Psoas muscle (tissue), 8 donors: Measurements from ENCODE around the gene PRDX2. TPM values are rescaled to one million over a fixed set of nuclear protein-coding genes. Genes with fewer than 3 reads are reported as not detected.

ENCODE experiments used
- ATAC-seq, 4 donors: fragments of 200-7000 bp; cut with Tn5 transposase; one replicate each; pipeline ENCODE4 v1.9.1; 2020; ENCODE audit warnings: moderate library complexity in 3 of 4, mild to moderate bottlenecking in 2 of 4
- DNase-seq, 2 donors: peaks; one replicate each; pipeline ENCODE4 v3.0.0-alpha.2; 2020
- H3K27ac ChIP-seq: fragments of 200-600 bp; one replicate; pipeline ENCODE4 v1.8.0; 2022
- H3K27me3 ChIP-seq, 3 donors: fragments of 200-600 bp in 1 of 3; one replicate each; pipeline versions ENCODE4 v1.6.1 to v1.8.0; 2013 to 2022; ENCODE audit warnings: low read length in 2 of 3, mild to moderate bottlenecking in 2 of 3, moderate library complexity in 1 of 3; ENCODE audit not compliant: insufficient read depth in 3 of 3
- H3K36me3 ChIP-seq, 2 donors: fragments of 200-600 bp in 1 of 2; one replicate each; pipeline versions ENCODE4 v1.6.1 to v1.8.0; 2013 to 2022; ENCODE audit warnings: low read depth in 1 of 2, mild to moderate bottlenecking in 1 of 2, moderate library complexity in 1 of 2; ENCODE audit not compliant: insufficient read depth in 1 of 2
- H3K4me1 ChIP-seq: fragments of 200-600 bp; one replicate; pipeline ENCODE4 v1.8.0; 2022
- H3K4me3 ChIP-seq: fragments of 200-600 bp; one replicate; pipeline ENCODE4 v1.8.0; 2022; ENCODE audit warnings: mild to moderate bottlenecking
- H3K9me3 ChIP-seq: fragments of 200-600 bp; one replicate; pipeline ENCODE4 v1.8.0; 2022
- CTCF ChIP-seq: fragments of 200-600 bp; IDR thresholded peaks from one replicate; pipeline ENCODE4 v1.8.0; 2022; ENCODE audit warnings: antibody characterized with exemption
- WGBS, 3 donors: extraction: QIAGEN DNeasy Blood & Tissue Kit; methylation state at CpG; one replicate each; pipeline versions ENCODE4 v1.1.6 to v1.1.7; 2013; 5-methylcytosine and 5-hydroxymethylcytosine counted together
- intact Hi-C, 2 donors: fragments of 100-400 bp; cut with DNase I; formaldehyde crosslinking; loops; one replicate each; pipeline versions ENCODE4 v1.11.0 to v1.14.2; 2022
- polyA plus RNA-seq, 3 donors: library from polyadenylated mRNA; stranded (reverse); fragments of 200-250 nt; gene quantifications; one replicate each; pipeline ENCODE4 v1.2.3, GENCODE V29; 2013
- total RNA-seq, 4 donors: library from RNA; stranded (reverse); fragmentation: NEBNext Ultra II Directional in 2 of 4; extraction: Animal tissue kit (Norgen Biotek cat#: 25700) in 2 of 4; gene quantifications; one replicate each; pipeline versions ENCODE4 v1.2.1 to v1.2.4, GENCODE V29; 2021 to 2023
- donor health status: healthy with polysubstance abuse.
- donor health status: DM: no; HTN: no; CAD: no; lungs with moderate emphysema.
- donor health status: Bipolar disorder and iron deficiency.
- donor health status: healthy.
- donor health status: DM: yes; HTN: yes; CAD: no.
- donor health status: DM: no; HTN: no; CAD: no.
- donor health status: DM: no; HTN: no; CAD: no.
- donor health status: DM: yes; HTN: yes; CAD: no.

Gene PRDX2
- total and polyA plus RNA-seq, 7 donors: 273 to 535 (median 396) TPM

DNA sequence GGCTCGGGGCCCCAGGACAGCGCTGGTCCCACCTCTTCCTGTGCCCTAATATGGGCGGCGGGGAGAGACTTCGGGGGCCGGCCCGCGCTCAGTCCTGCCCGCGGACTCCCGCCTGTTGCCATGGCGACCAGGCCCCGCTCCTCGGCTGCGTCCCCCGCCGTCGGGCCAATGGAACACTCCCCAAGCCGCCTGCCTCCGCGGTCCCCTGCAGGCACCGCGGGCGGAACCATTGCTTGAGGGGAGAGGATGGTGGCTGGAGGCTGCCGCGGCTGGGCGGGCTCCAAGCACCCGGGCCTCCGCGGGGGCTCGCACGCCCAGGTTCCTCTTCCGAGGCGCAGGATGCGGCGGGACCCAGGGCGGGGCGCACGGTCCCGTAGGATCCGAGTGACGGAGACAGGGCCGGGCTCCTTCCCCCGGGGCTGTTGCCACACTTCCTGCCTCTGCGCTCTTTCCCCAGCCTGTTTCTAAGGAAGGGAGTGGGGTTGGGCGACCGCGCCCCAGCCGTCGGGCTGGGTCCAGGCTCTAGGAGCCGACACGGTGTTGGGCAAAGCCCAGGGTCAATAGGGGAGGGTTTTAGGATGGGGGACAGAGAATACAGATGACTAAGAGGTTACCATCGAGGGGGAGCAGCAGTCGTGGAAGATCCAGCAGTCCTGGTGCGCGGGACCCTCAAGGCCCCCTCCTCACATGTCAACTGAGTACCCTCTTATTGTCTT is 11.5 kb downstream of the PRDX2 start:
- Histone ChIP-seq H3K27me3 (no peaks in the 10 kb centered on the region), H3K4me1 (peaks cover 29% of the 10 kb centered on the region), H3K36me3 (no peaks in the 10 kb centered on the region), H3K9me3 (no peaks in the 10 kb centered on the region), H3K27ac (peak overlapping the region; percentile 99), H3K4me3 (peak overlapping the region; percentile 99)
- ATAC-seq (peak; percentile 38 to 53 (median 48)), DNase-seq (peak; percentile 98)
- intact Hi-C loops: no loop called here
- WGBS, 3 donors: 2 to 3% (median 2%) methylated on average over 44 to 56 of the region's 56 CpGs
- no peak for TF ChIP-seq CTCF

DNA sequence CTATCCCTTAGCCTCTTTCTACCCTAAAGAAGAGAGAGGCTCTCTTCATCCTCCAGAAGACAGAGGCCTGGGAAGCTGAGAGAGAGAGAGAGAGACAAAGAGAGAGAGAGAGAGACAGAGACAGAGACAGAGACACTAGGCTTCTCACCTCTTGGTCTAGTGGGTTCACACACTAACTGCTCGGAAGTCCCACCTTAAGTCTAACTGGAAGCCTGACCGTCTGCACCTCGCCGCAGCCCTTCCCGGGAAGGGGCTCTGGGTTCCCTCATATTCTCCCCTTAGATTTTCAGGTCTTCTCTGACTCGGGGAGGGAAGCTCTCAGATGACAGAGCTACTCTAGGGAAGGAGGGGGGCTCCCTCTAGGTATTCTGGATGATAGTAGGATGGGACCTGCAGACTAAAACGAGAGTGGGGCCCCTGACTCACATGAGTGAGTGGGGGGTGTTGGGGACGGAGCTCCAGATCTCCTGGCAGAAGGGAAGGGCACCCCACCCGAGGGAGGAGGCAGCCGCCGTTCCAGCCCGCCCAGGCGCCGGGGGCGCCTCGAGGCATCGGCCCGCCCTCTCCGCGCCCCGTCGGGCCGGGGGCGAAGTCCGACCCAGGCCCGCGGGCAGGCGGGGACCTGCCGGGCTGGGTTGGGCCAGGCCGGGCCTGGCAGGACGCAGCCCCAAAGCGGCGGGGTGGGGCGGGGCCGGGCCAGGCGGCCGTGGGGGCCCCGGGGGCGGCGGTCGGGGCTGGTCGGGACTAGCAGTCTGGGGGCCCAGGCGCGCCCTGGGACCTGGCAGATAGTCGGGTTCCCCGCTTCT is 12.3 kb downstream of the PRDX2 start:
- peak overlapping the region; percentile 99 for H3K4me3 ChIP-seq
- intact Hi-C loops: no loop called here
- peak overlapping the region; percentile 99 for H3K27ac ChIP-seq
- WGBS, 3 donors: 13 to 17% (median 17%) methylated on average over 22 to 46 of the region's 46 CpGs
- H3K9me3 ChIP-seq: no peaks in the 10 kb centered on the region
- peaks cover 24% of the 10 kb centered on the region for H3K4me1 ChIP-seq
- no peak for ATAC-seq
- no peaks in the 10 kb centered on the region for H3K36me3 ChIP-seq
- no peak for DNase-seq
- no peaks in the 10 kb centered on the region for H3K27me3 ChIP-seq
- no peak for TF ChIP-seq CTCF

DNA sequence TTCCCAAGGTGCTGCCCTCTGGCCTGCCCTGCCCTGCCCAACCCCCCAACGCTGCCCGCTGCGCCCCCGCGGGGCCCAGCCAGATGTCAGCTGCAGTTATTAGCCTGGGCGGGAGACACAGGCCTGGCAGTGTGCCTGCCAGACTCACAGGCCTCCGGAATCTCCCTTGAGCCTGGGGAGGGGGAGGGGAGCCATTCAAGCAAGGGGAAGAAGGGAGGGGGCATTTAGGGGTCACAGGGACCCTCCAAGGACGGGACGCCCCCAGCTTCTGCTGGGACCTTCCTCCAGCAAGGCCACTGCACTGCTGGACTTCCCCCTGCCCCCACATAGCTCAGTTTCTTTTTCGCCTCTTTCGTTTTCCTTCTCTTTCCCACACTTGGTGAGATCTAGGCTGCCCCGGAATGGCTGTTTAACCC is 12.9 kb downstream of the PRDX2 start:
- Histone ChIP-seq H3K9me3 (no peaks in the 10 kb centered on the region), H3K36me3 (no peaks in the 10 kb centered on the region), H3K4me1 (peaks cover 27% of the 10 kb centered on the region), H3K27me3 (no peaks in the 10 kb centered on the region), H3K27ac (peak overlapping the region; percentile 99), H3K4me3 (peak overlapping the region; percentile 99)
- ATAC-seq: peak in 2 of 4 donors; percentile 3 to 16
- peak; percentile 85 to 90 for DNase-seq
- 5 to 7% (median 7%) methylated on average over 11 to 12 of the region's 12 CpGs for WGBS, 3 donors
- TF ChIP-seq CTCF: no peak
- intact Hi-C loops: no loop called here

- intact Hi-C loops: no loop called here
- no peak for DNase-seq
- no peak for ATAC-seq
- Histone ChIP-seq H3K9me3 (no peaks in the 10 kb centered on the region), H3K4me3 (peak overlapping the region; percentile 99), H3K27me3 (no peaks in the 10 kb centered on the region), H3K36me3 (no peaks in the 10 kb centered on the region), H3K27ac (peak overlapping the region; percentile 99), H3K4me1 (peaks cover 32% of the 10 kb centered on the region)
- TF ChIP-seq CTCF: no peak
- 35 to 57% (median 37%) methylated on average over 4 of the region's 4 CpGs for WGBS, 3 donors
Observed at GRCh38 chr19:12788042-12788681, 13.4 kb downstream of the PRDX2 start.
